ENCODE data around the gene DNAJC9. TPM values are rescaled to one million over a fixed set of nuclear protein-coding genes. Genes with fewer than 3 reads are reported as not detected.

The DNAJC9 gene
- polyA plus RNA-seq, 2 of the 4 experiments (the other 2 are of a cell fraction) = 45.6 to 56.3 TPM

DNA sequence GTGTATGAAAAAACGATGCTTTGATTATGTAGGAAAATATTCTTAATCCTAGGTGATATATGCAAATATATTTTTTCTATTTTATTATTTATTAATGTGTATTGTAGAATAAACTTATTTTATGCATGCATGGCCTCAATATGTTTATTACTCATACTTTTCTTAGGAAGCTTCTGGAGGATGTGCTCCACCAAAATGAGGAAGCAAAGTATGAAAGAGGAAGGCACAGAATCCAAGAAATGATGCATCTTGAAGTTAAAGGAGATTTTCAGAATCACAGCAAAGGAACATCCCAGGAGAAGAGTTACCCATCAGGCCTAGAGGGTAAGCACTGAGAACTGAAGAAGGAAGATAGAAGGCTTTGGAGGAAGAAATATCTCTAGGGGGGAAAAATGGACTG lies 40.4 kb upstream of the DNAJC9 start:
- FAIRE-seq = no peak
- TF ChIP-seq SREBF2 (IDR thresholded peaks at IDR 0.05) (no peak), MAZ (IDR thresholded peaks at IDR 0.05; ENCODE audit: borderline replicate concordance, low read depth, low read length) (no peak)
- TF ChIP-seq, protein P1, sequence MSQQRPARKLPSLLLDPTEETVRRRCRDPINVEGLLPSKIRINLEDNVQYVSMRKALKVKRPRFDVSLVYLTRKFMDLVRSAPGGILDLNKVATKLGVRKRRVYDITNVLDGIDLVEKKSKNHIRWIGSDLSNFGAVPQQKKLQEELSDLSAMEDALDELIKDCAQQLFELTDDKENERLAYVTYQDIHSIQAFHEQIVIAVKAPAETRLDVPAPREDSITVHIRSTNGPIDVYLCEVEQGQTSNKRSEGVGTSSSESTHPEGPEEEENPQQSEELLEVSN (IDR thresholded peaks at IDR 0.05; ENCODE audit: borderline replicate concordance, low read depth) = no peak
- no peak for DNase-seq (ENCODE audit: low read depth in 1 of 2, low spot score in 1 of 2)
- ATAC-seq = no peak
- no peak overlapping the region for H3K4me3 ChIP-seq
- CTCF ChIA-PET = no interaction called here
- POLR2A ChIA-PET = no interaction called here
- H3K4me1 ChIP-seq = no peaks in the 10 kb centered on the region
- no peak overlapping the region for H3K4me2 ChIP-seq
- 17% methylated on average over 1 of the region's 1 CpG for WGBS (ENCODE audit: missing lambda C conversion rate)
- H3K9me3 ChIP-seq = no peaks in the 10 kb centered on the region
- H3K27ac ChIP-seq = no peak overlapping the region

DNA sequence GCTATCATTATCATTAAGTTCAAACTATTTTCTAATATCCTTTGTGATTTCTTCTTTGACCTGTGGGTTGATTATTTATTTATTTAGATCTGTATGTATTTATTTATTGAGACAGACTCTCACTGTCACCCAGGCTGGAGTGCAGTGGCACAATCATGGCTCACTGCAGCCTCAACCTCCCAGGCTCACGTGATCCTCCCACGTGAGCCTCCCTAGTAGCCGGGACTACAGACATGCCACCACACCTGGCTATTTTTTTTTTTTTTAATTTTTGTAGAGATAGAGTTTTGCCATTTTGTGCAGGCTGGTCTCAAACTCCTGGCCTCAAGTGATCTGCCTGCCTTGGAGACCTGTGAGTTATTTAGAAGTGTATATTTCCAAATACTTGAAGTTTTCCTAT lies 34.0 kb upstream of the DNAJC9 start:
- no peak for ATAC-seq
- Histone ChIP-seq H3K4me2 (no peak overlapping the region), H3K4me3 (no peak overlapping the region), H3K9me3 (no peaks in the 10 kb centered on the region), H3K27ac (no peak overlapping the region), H3K4me1 (no peaks in the 10 kb centered on the region)
- no peak for DNase-seq (ENCODE audit: low read depth in 1 of 2, low spot score in 1 of 2)
- TF ChIP-seq, protein P1 (IDR thresholded peaks at IDR 0.05; ENCODE audit: borderline replicate concordance, low read depth) = no peak
- TF ChIP-seq POLR2A (IDR thresholded peaks at IDR 0.05; ENCODE audit: low read length) = no peak
- no peak for TF ChIP-seq ZNF302 (CRISPR knock-in tag; IDR thresholded peaks at IDR 0.05)
- no peak for TF ChIP-seq CEBPB (IDR thresholded peaks at IDR 0.05)
- no peak for TF ChIP-seq MAZ (IDR thresholded peaks at IDR 0.05; ENCODE audit: borderline replicate concordance, low read depth, low read length)
- TF ChIP-seq TP53 (CRISPR knock-in tag; IDR thresholded peaks at IDR 0.05) = no peak
- TF ChIP-seq JUNB (IDR thresholded peaks at IDR 0.05) = no peak
- no peak for TF ChIP-seq CBX2 (IDR thresholded peaks at IDR 0.05; ENCODE audit: borderline replicate concordance, low read depth)
- TF ChIP-seq, protein P2, sequence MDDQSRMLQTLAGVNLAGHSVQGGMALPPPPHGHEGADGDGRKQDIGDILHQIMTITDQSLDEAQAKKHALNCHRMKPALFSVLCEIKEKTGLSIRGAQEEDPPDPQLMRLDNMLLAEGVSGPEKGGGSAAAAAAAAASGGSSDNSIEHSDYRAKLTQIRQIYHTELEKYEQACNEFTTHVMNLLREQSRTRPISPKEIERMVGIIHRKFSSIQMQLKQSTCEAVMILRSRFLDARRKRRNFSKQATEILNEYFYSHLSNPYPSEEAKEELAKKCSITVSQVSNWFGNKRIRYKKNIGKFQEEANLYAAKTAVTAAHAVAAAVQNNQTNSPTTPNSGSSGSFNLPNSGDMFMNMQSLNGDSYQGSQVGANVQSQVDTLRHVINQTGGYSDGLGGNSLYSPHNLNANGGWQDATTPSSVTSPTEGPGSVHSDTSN (IDR thresholded peaks at IDR 0.05) = no peak
- no peak for TF ChIP-seq JUN (IDR thresholded peaks at IDR 0.05)
- TF ChIP-seq, protein P3, sequence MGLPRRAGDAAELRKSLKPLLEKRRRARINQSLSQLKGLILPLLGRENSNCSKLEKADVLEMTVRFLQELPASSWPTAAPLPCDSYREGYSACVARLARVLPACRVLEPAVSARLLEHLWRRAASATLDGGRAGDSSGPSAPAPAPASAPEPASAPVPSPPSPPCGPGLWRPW (IDR thresholded peaks at IDR 0.05) = no peak
- CTCF ChIA-PET = no interaction called here
- no peak for FAIRE-seq
- POLR2A ChIA-PET = interaction anchor here (0.7 kb wide), 1 partner anchor 342 kb away, joined by 3 read pairs; no protein-coding TSS in a partner anchor
- WGBS (ENCODE audit: missing lambda C conversion rate) = 66% methylated on average over 3 of the region's 3 CpGs

DNA sequence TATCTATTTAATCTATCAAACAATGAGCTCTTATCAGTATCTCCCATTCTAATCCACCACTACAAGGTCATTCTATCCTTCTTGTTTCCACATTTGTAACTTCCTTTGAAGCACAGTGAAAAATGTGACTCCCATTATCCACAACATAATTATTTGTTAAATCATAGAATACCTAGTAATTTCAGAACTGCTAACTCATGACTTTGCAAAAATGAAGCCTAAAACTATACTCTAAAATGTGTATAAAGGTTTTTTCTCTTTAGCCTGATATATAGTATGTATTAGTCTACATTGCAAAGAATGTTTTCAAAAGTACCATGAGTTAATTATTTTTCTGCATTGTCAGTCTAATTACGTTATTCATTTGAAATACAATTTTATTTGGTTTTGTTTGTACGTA lies 17.4 kb upstream of the DNAJC9 start:
- Histone ChIP-seq H3K4me1 (peaks cover 31% of the 10 kb centered on the region), H3K4me3 (no peak overlapping the region), H3K27ac (peak overlapping the region; percentile 81 to 85; a peak in 2 of 6 replicates), H3K9me3 (peaks cover 4% of the 10 kb centered on the region; the same call in 1 of the 3 replicates), H3K4me2 (peak overlapping the region; percentile 71; the same call in 2 of the 3 replicates)
- POLR2A ChIA-PET = interaction anchor here (1.0 to 1.8 kb wide), 4 partner anchors 17 to 231 kb away, joined by 4 to 10 read pairs (median 8); partner anchors contain the start of genes CFAP70, DNAJC9 and PPP3CB
- TF ChIP-seq MAFK (IDR thresholded peaks at IDR 0.05; ENCODE audit: partially characterized antibody) (peak; percentile 70), RFX5 (IDR thresholded peaks at IDR 0.05) (no peak), JUNB (IDR thresholded peaks at IDR 0.05) (no peak), POLR2A (IDR thresholded peaks at IDR 0.05; ENCODE audit: low read length) (no peak), CBX2 (IDR thresholded peaks at IDR 0.05; ENCODE audit: borderline replicate concordance, low read depth) (no peak), HOXB5 (CRISPR knock-in tag; IDR thresholded peaks at IDR 0.05) (no peak)
- TF ChIP-seq, protein P2 (IDR thresholded peaks at IDR 0.05) = no peak
- TF ChIP-seq, protein P4, sequence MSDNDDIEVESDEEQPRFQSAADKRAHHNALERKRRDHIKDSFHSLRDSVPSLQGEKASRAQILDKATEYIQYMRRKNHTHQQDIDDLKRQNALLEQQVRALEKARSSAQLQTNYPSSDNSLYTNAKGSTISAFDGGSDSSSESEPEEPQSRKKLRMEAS (IDR thresholded peaks at IDR 0.05) = no peak
- FAIRE-seq (no peak), DNase-seq (ENCODE audit: low read depth in 1 of 2, low spot score in 1 of 2) (no peak), ATAC-seq (no peak)
- WGBS (ENCODE audit: missing lambda C conversion rate) = 71% methylated on average over 2 of the region's 2 CpGs
- CTCF ChIA-PET = interaction anchor here (0.6 to 2.7 kb wide), 16 partner anchors 10 to 379 kb away, joined by 3 to 12 read pairs (median 5); partner anchors contain the start of genes CFAP70, DNAJC9 and MRPS16

All from A549 (cell line).